SK-N-SH treated with all-trans-retinoic acid at 6 μM for 48 hours (cell line): ENCODE data around the gene MSX1.

ENCODE experiments used
- ATAC-seq: fragments of 200-7000 bp; cut with Tn5 transposase; 3 replicates; pipeline ENCODE4 v1.9.1; 2020; ENCODE audit warnings: mild to moderate bottlenecking, moderate library complexity
- ARNTL ChIP-seq: fragments of 450-650 bp; formaldehyde crosslinking; IDR thresholded peaks from 2 replicates; pipeline ENCODE4 v1.5.0; 2020; ENCODE audit warnings: low read depth, mild to moderate bottlenecking, moderate library complexity, borderline replicate concordance
- BACH2 ChIP-seq: fragments of 250-450 bp; sonication (Bioruptor Pico); IDR thresholded peaks from 2 replicates; pipeline ENCODE4 v1.9.0; 2021; ENCODE audit warnings: mild to moderate bottlenecking, borderline replicate concordance
- CREB5 ChIP-seq: fragments of 250-450 bp; sonication (Bioruptor Pico); IDR thresholded peaks from 2 replicates; pipeline ENCODE4 v1.5.1; 2020; ENCODE audit warnings: low read depth, mild to moderate bottlenecking, moderate library complexity
- CSDC2 ChIP-seq: fragments of 250-450 bp; sonication (Bioruptor Pico); IDR thresholded peaks from 2 replicates; pipeline ENCODE4 v1.5.0; 2020; ENCODE audit warnings: mild to moderate bottlenecking, moderate library complexity
- GLIS3 ChIP-seq: fragments of 250-450 bp; sonication (Bioruptor Pico); IDR thresholded peaks from 2 replicates; pipeline ENCODE4 v1.5.0; 2020; ENCODE audit warnings: mild to moderate bottlenecking, moderate library complexity
- ISL1 ChIP-seq: fragments of 250-450 bp; sonication (Bioruptor Pico); IDR thresholded peaks from 2 replicates; pipeline ENCODE4 v2.1.2; 2022; ENCODE audit warnings: mild to moderate bottlenecking, moderate library complexity
- OSR1 ChIP-seq: fragments of 250-450 bp; sonication (Bioruptor Pico); IDR thresholded peaks from 2 replicates; pipeline ENCODE4 v1.8.0; 2022; ENCODE audit warnings: moderate library complexity, mild to moderate bottlenecking, inconsistent platforms
- PPARA ChIP-seq: fragments of 250-450 bp; sonication (Bioruptor Pico); IDR thresholded peaks from 2 replicates; pipeline ENCODE4 v1.5.0; 2020; ENCODE audit warnings: mild to moderate bottlenecking, borderline replicate concordance
- RARB ChIP-seq: fragments of 250-450 bp; sonication (Bioruptor Pico); IDR thresholded peaks from 2 replicates; pipeline ENCODE4 v1.8.0; 2021; ENCODE audit warnings: mild to moderate bottlenecking, moderate library complexity
- SNAI2 ChIP-seq: fragments of 250-450 bp; sonication (Bioruptor Pico); IDR thresholded peaks from 2 replicates; pipeline ENCODE4 v1.5.0; 2020; ENCODE audit warnings: mild to moderate bottlenecking, moderate library complexity
- TCF4 ChIP-seq: fragments of 250-450 bp; sonication (Bioruptor Pico); IDR thresholded peaks from 2 replicates; pipeline ENCODE4 v1.8.0; 2021; ENCODE audit warnings: mild to moderate bottlenecking, moderate library complexity, borderline replicate concordance
- TOX ChIP-seq: fragments of 250-450 bp; sonication (Bioruptor Pico); IDR thresholded peaks from 2 replicates; pipeline ENCODE4 v1.8.0; 2021; ENCODE audit warnings: mild to moderate bottlenecking, moderate library complexity, borderline replicate concordance
- ZFP3 ChIP-seq: fragments of 250-450 bp; sonication (Bioruptor Pico); IDR thresholded peaks from 2 replicates; pipeline ENCODE4 v1.5.0; 2020; ENCODE audit warnings: mild to moderate bottlenecking, moderate library complexity
- ZFP30 ChIP-seq: fragments of 450-650 bp; formaldehyde crosslinking; IDR thresholded peaks from 2 replicates; pipeline ENCODE4 v1.5.0; 2022; ENCODE audit warnings: mild to moderate bottlenecking, moderate library complexity
- ZNF565 ChIP-seq: fragments of 450-650 bp; formaldehyde crosslinking; conservative IDR thresholded peaks from 2 replicates; pipeline ENCODE4 v1.5.0; 2020; ENCODE audit warnings: low read depth, mild to moderate bottlenecking, moderate library complexity
- ZNF70 ChIP-seq: fragments of 450-650 bp; formaldehyde crosslinking; IDR thresholded peaks from 2 replicates; pipeline ENCODE4 v1.5.0; 2020; ENCODE audit warnings: mild to moderate bottlenecking, moderate library complexity
- ZNF8 ChIP-seq: fragments of 450-650 bp; formaldehyde crosslinking; IDR thresholded peaks from 2 replicates; pipeline ENCODE4 v1.5.0; 2020; ENCODE audit warnings: mild to moderate bottlenecking, moderate library complexity
- TF ChIP-seq, protein P1 (sequence below): fragments of 250-450 bp; sonication (Bioruptor Pico); IDR thresholded peaks from 2 replicates; pipeline ENCODE4 v1.8.0; 2020; ENCODE audit warnings: mild to moderate bottlenecking, moderate library complexity, borderline replicate concordance
- TF ChIP-seq, protein P2 (sequence below): fragments of 250-450 bp; sonication (Bioruptor Pico); IDR thresholded peaks from 2 replicates; pipeline ENCODE4 v1.5.1; 2021; ENCODE audit warnings: mild to moderate bottlenecking, moderate library complexity
- TF ChIP-seq, protein P3 (sequence below): fragments of 250-450 bp; sonication (Bioruptor Pico); IDR thresholded peaks from 2 replicates; pipeline ENCODE4 v1.8.0; 2021; ENCODE audit warnings: low read depth, mild to moderate bottlenecking, moderate library complexity, borderline replicate concordance

Gene MSX1

GRCh38 chr4:4859325-4859798 is at the start of gene MSX1:
TSS of gene MSX1 (plus strand) at chr4:4859665. CDS start at chr4:4859900, 235 bp downstream.
- no peak for TF ChIP-seq GLIS3
- TF ChIP-seq, protein P1, sequence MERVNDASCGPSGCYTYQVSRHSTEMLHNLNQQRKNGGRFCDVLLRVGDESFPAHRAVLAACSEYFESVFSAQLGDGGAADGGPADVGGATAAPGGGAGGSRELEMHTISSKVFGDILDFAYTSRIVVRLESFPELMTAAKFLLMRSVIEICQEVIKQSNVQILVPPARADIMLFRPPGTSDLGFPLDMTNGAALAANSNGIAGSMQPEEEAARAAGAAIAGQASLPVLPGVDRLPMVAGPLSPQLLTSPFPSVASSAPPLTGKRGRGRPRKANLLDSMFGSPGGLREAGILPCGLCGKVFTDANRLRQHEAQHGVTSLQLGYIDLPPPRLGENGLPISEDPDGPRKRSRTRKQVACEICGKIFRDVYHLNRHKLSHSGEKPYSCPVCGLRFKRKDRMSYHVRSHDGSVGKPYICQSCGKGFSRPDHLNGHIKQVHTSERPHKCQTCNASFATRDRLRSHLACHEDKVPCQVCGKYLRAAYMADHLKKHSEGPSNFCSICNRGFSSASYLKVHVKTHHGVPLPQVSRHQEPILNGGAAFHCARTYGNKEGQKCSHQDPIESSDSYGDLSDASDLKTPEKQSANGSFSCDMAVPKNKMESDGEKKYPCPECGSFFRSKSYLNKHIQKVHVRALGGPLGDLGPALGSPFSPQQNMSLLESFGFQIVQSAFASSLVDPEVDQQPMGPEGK (CRISPR knock-in tag), result no peak
- TF ChIP-seq, protein P2, sequence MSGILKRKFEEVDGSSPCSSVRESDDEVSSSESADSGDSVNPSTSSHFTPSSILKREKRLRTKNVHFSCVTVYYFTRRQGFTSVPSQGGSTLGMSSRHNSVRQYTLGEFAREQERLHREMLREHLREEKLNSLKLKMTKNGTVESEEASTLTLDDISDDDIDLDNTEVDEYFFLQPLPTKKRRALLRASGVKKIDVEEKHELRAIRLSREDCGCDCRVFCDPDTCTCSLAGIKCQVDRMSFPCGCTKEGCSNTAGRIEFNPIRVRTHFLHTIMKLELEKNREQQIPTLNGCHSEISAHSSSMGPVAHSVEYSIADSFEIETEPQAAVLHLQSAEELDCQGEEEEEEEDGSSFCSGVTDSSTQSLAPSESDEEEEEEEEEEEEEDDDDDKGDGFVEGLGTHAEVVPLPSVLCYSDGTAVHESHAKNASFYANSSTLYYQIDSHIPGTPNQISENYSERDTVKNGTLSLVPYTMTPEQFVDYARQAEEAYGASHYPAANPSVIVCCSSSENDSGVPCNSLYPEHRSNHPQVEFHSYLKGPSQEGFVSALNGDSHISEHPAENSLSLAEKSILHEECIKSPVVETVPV (CRISPR knock-in tag), result no peak
- TF ChIP-seq ZNF8 (CRISPR knock-in tag), result no peak
- TF ChIP-seq TCF4 (CRISPR knock-in tag), result no peak
- no peak for TF ChIP-seq ZNF70 (CRISPR knock-in tag)
- TF ChIP-seq ARNTL (CRISPR knock-in tag), result no peak
- no peak for TF ChIP-seq OSR1 (CRISPR knock-in tag)
- TF ChIP-seq ISL1, result no peak
- TF ChIP-seq, protein P3, sequence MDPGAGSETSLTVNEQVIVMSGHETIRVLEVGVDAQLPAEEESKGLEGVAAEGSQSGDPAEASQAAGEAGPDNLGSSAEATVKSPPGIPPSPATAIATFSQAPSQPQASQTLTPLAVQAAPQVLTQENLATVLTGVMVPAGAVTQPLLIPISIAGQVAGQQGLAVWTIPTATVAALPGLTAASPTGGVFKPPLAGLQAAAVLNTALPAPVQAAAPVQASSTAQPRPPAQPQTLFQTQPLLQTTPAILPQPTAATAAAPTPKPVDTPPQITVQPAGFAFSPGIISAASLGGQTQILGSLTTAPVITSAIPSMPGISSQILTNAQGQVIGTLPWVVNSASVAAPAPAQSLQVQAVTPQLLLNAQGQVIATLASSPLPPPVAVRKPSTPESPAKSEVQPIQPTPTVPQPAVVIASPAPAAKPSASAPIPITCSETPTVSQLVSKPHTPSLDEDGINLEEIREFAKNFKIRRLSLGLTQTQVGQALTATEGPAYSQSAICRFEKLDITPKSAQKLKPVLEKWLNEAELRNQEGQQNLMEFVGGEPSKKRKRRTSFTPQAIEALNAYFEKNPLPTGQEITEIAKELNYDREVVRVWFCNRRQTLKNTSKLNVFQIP (CRISPR knock-in tag), result no peak
- TF ChIP-seq BACH2 (CRISPR knock-in tag), result no peak
- TF ChIP-seq SNAI2, result no peak
- no peak for TF ChIP-seq CREB5 (CRISPR knock-in tag)
- TF ChIP-seq ZFP3 (CRISPR knock-in tag), result no peak
- no peak for TF ChIP-seq ZFP30 (CRISPR knock-in tag)
- TF ChIP-seq ZNF565 (CRISPR knock-in tag), result no peak
- no peak for TF ChIP-seq RARB
- ATAC-seq, result peak; percentile 82

DNA sequence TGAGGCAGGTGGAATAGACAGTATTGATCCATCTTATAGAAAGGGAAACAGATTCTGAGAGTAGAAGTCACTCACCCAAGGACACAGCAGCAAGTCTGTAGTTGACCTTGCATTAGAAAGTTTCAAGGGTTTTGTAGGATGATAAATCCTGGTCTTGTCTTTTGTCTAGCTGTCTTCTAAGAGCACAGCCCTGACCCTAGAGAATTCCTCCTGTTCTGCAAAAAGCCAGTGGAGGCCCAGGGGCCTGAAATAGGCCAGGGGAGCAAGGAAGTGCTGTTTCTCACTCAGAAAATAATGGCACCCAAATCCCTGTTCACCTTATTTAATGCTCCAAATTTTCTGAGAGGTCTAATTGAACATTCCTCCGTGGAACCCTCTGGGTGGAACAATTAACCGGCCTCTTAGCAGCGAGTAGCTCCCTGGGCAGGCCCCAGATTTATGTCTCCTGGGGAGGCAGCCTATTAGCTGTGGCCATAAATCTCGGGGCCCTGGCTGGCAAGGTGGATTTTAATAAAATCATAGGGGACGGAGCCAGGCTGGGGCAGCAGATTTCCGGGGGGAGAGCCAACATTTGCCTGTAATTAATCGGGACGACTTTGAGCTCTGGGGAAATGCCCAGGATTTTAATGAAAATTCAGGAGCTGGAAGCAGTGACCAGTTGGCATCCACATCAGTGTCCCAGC is 49.2 kb upstream of the MSX1 start:
- ATAC-seq, result no peak
- TF ChIP-seq PPARA (CRISPR knock-in tag) (no peak), RARB (no peak), CREB5 (CRISPR knock-in tag) (no peak), TCF4 (CRISPR knock-in tag) (no peak), ZFP30 (CRISPR knock-in tag) (no peak), ZNF70 (CRISPR knock-in tag) (no peak), ISL1 (no peak), TOX (CRISPR knock-in tag) (no peak), ZFP3 (CRISPR knock-in tag) (no peak), SNAI2 (no peak), GLIS3 (no peak), ARNTL (CRISPR knock-in tag) (no peak), ZNF8 (CRISPR knock-in tag) (no peak), CSDC2 (CRISPR knock-in tag) (no peak)
- TF ChIP-seq, protein P2 (CRISPR knock-in tag), result no peak
- TF ChIP-seq, protein P1 (CRISPR knock-in tag), result no peak
